Mesenchymal stem cell (in vitro differentiated cells and primary cell): ENCODE data around the gene MYO9A.
"Not testable (repeated sequence)": the region's sequence is repeated elsewhere in the genome, so short reads cannot be mapped to it uniquely, and the experiment has no call there.

Experiments used
- DNase-seq: peaks from one replicate; pipeline ENCODE4 v3.0.0-alpha.2; 2013
- H2AFZ ChIP-seq: one replicate; pipeline ENCODE4 v1.6.1; 2013; ENCODE audit warnings: low read depth, mild to moderate bottlenecking, control low read depth, inconsistent platforms, low read length, moderate library complexity
- H2AK5ac ChIP-seq: 2 replicates; pipeline ENCODE4 v1.6.1; 2013; ENCODE audit warnings: low read length, moderate library complexity, mild to moderate bottlenecking, inconsistent platforms; ENCODE audit not compliant: severe bottlenecking
- H2BK120ac ChIP-seq: one replicate; pipeline ENCODE4 v1.6.1; 2013; ENCODE audit warnings: low read depth, mild to moderate bottlenecking, inconsistent platforms, low read length, moderate library complexity
- H2BK12ac ChIP-seq, 2 experiments: one replicate each; pipeline ENCODE4 v1.6.1; 2013; ENCODE audit warnings: inconsistent platforms in 2 of 2, low read length in 2 of 2, mild to moderate bottlenecking in 2 of 2, moderate library complexity in 2 of 2, control low read depth in 1 of 2
- H2BK15ac ChIP-seq: one replicate; pipeline ENCODE4 v1.6.1; 2013; ENCODE audit warnings: mild to moderate bottlenecking, low read depth, inconsistent platforms; ENCODE audit not compliant: poor library complexity, severe bottlenecking
- H2BK5ac ChIP-seq: 2 replicates; pipeline ENCODE4 v1.6.1; 2013; ENCODE audit warnings: low read depth, mild to moderate bottlenecking, low read length, control low read depth, inconsistent platforms; ENCODE audit not compliant: poor library complexity, severe bottlenecking
- H3K14ac ChIP-seq, 2 experiments: one replicate each; pipeline ENCODE4 v1.6.1; 2013; ENCODE audit warnings: inconsistent platforms in 2 of 2, low read length in 2 of 2, control low read depth in 1 of 2, mild to moderate bottlenecking in 1 of 2, moderate library complexity in 1 of 2
- H3K18ac ChIP-seq, 2 experiments: one replicate each; pipeline ENCODE4 v1.6.1; 2013; ENCODE audit warnings: inconsistent platforms in 2 of 2, low read length in 2 of 2, control low read depth in 1 of 2, low read depth in 1 of 2, mild to moderate bottlenecking in 1 of 2
- H3K23ac ChIP-seq, 2 experiments: one replicate each; pipeline ENCODE4 v1.6.1; 2013; ENCODE audit warnings: inconsistent platforms in 2 of 2, low read length in 2 of 2, mild to moderate bottlenecking in 2 of 2, moderate library complexity in 2 of 2, control low read depth in 1 of 2
- H3K27ac ChIP-seq: 2 replicates; pipeline ENCODE4 v1.5.1; 2013; ENCODE audit warnings: mild to moderate bottlenecking, moderate library complexity, low read length, control low read depth, inconsistent platforms; ENCODE audit not compliant: poor library complexity, severe bottlenecking
- H3K27me3 ChIP-seq, 2 experiments: 2 replicates each; pipeline versions ENCODE4 v1.6.1 to v1.7.0; 2013; ENCODE audit warnings: low read length in 2 of 2, mild to moderate bottlenecking in 2 of 2, moderate library complexity in 2 of 2, control low read depth in 1 of 2, inconsistent platforms in 1 of 2; ENCODE audit not compliant: control insufficient read depth in 1 of 2, insufficient read depth in 1 of 2
- H3K36me3 ChIP-seq, 2 experiments: 2 replicates each; pipeline versions ENCODE4 v1.6.1 to v1.7.0; 2013; ENCODE audit warnings: low read length in 2 of 2, control low read depth in 1 of 2, inconsistent platforms in 1 of 2, low read depth in 1 of 2, mild to moderate bottlenecking in 1 of 2; ENCODE audit not compliant: insufficient read depth in 2 of 2, control insufficient read depth in 1 of 2
- H3K4ac ChIP-seq, 2 experiments: one replicate each; pipeline ENCODE4 v1.6.1; 2013; ENCODE audit warnings: inconsistent platforms in 2 of 2, low read length in 2 of 2, mild to moderate bottlenecking in 2 of 2, moderate library complexity in 2 of 2, control low read depth in 1 of 2, low read depth in 1 of 2
- H3K4me1 ChIP-seq: 2 replicates; pipeline ENCODE4 v1.6.1; 2013; ENCODE audit warnings: low read depth, low read length, control low read depth; ENCODE audit not compliant: control insufficient read depth, insufficient read depth
- H3K4me2 ChIP-seq: 2 replicates; pipeline ENCODE4 v1.6.1; 2013; ENCODE audit warnings: low read length, mild to moderate bottlenecking, inconsistent platforms; ENCODE audit not compliant: poor library complexity, severe bottlenecking
- H3K4me3 ChIP-seq, 2 experiments: 2 replicates each; pipeline versions ENCODE4 v1.5.1 to v1.7.0; 2013; ENCODE audit warnings: low read length in 2 of 2, mild to moderate bottlenecking in 2 of 2, control low read depth in 1 of 2, low read depth in 1 of 2; ENCODE audit not compliant: insufficient read depth in 1 of 2
- H3K79me1 ChIP-seq: replicated peaks from 2 replicates; pipeline ENCODE4 v1.6.1; 2013; ENCODE audit warnings: mild to moderate bottlenecking, control low read depth, low read length, inconsistent platforms; ENCODE audit not compliant: poor library complexity, severe bottlenecking
- H3K9ac ChIP-seq: 2 replicates; pipeline ENCODE4 v1.7.0; 2013; ENCODE audit warnings: mild to moderate bottlenecking, low read length, moderate library complexity
- H3K9me3 ChIP-seq: 2 replicates; pipeline ENCODE4 v1.7.0; 2013; ENCODE audit warnings: mild to moderate bottlenecking, low read length; ENCODE audit not compliant: control insufficient read depth
- H4K8ac ChIP-seq: one replicate; pipeline ENCODE4 v1.6.1; 2013; ENCODE audit warnings: inconsistent platforms, mild to moderate bottlenecking, low read length, moderate library complexity
- H4K91ac ChIP-seq: one replicate; pipeline ENCODE4 v1.6.1; 2013; ENCODE audit warnings: mild to moderate bottlenecking, low read length, inconsistent platforms
- WGBS: methylation state at CpG from one replicate; pipeline ENCODE4 v1.1.7; 2013; ENCODE audit warnings: mixed read lengths; 5-methylcytosine and 5-hydroxymethylcytosine counted together

MYO9A gene

DNA sequence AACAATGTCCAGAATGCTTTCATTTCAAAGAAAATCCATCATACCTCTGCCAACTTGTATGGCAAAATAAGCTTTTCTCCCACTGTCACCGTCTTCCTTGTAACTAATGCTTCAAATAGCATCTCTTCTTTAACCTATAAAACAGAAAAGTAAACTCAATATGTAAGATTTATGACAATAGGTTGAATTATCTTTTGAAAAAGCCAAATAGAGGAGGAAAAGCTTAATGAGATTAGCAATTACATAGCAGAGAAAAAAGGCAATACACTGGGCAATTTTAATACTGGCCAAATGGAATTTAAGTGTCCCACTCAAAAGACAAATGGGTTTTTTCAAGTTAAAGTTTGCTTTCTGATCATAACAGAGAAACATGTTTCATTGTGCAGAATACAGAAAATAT is 118.1 kb downstream of the MYO9A start:
- no peaks in the 10 kb centered on the region for H3K4me1 ChIP-seq
- H3K4ac ChIP-seq = no peak overlapping the region
- no peak overlapping the region for H4K91ac ChIP-seq
- H3K18ac ChIP-seq = no peak overlapping the region
- no peak for DNase-seq
- no peak overlapping the region for H3K4me3 ChIP-seq
- H3K36me3 ChIP-seq = peaks cover 0 to 35% of the 10 kb centered on the region in 2 experiments
- no peak overlapping the region for H3K27ac ChIP-seq
- H2AK5ac ChIP-seq = no peak overlapping the region
- H2BK5ac ChIP-seq = no peak overlapping the region
- no peak overlapping the region for H3K14ac ChIP-seq
- no peaks in the 10 kb centered on the region for H3K27me3 ChIP-seq
- H2BK15ac ChIP-seq = no peak overlapping the region
- WGBS = no CpG with 5 or more reads among the region's 1 CpG
- H4K8ac ChIP-seq = no peak overlapping the region
- peaks cover 5% of the 10 kb centered on the region for H3K79me1 ChIP-seq
- H3K23ac ChIP-seq = no peak overlapping the region
- no peaks in the 10 kb centered on the region for H3K9me3 ChIP-seq
- H3K9ac ChIP-seq = no peak overlapping the region
- no peak overlapping the region for H3K4me2 ChIP-seq
- H2BK120ac ChIP-seq = no peak overlapping the region
- H2BK12ac ChIP-seq = no peak overlapping the region
- no peak overlapping the region for H2AFZ ChIP-seq

DNA sequence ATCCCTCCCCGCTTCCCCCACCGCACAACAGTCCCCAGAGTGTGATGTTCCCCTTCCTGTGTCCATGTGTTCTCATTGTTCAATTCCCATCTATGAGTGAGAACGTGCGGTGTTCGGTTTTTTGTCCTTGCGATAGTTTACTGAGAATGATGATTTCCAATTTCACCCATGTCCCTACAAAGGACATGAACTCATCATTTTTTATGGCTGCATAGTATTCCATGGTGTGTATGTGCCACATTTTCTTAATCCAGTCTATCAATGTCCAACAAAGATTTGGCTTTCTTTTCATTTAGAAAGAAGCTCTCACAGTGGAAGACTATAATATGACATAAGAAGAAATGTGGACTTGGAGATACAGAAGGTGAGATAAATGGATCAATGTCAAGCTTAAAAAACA is 119.2 kb downstream of the MYO9A start:
- H3K36me3 ChIP-seq = peaks cover 0 to 38% of the 10 kb centered on the region in 2 experiments
- H3K4me1 ChIP-seq, H3K14ac ChIP-seq, H3K27ac ChIP-seq, H4K8ac ChIP-seq, H2BK5ac ChIP-seq, H3K4me2 ChIP-seq, H2BK120ac ChIP-seq, H3K18ac ChIP-seq, H2AFZ ChIP-seq, H3K4me3 ChIP-seq, H2AK5ac ChIP-seq, H3K9ac ChIP-seq, H3K79me1 ChIP-seq, H4K91ac ChIP-seq, H2BK15ac ChIP-seq, H3K4ac ChIP-seq, DNase-seq, H3K23ac ChIP-seq, H3K9me3 ChIP-seq, H3K27me3 ChIP-seq, H2BK12ac ChIP-seq: not testable (repeated sequence)
- 100% methylated on average over 1 of the region's 6 CpGs for WGBS

DNA sequence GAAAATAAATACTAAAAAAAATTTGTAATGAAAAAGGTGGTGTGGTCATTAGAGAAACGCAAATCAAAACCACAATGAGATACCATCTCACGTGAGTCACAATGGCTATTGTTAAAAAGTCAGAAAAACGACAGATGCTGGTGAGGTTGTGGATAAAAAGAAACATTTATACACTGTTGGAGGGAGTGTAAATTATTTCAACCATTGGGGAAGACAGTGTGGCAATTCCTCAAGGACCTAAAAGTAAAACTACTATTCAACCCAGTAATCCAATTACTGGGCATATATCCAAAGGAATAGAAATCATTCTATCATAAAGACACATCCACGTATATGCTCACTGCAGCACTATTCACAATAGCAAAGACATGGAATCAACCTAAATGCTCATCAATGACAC is 120.3 kb downstream of the MYO9A start:
- no peak overlapping the region for H3K27ac ChIP-seq
- no peak overlapping the region for H3K18ac ChIP-seq
- H2BK120ac ChIP-seq = no peak overlapping the region
- no peak overlapping the region for H3K4me3 ChIP-seq
- H2BK12ac ChIP-seq = no peak overlapping the region
- no peak overlapping the region for H4K91ac ChIP-seq
- no peak for DNase-seq
- H3K4me1 ChIP-seq = no peaks in the 10 kb centered on the region
- H3K9ac ChIP-seq = no peak overlapping the region
- peaks cover 7% of the 10 kb centered on the region for H3K79me1 ChIP-seq
- H2BK15ac ChIP-seq = no peak overlapping the region
- H3K36me3 ChIP-seq = peaks cover 0 to 42% of the 10 kb centered on the region in 2 experiments
- WGBS = 95% methylated on average over 3 of the region's 4 CpGs
- H2BK5ac ChIP-seq = no peak overlapping the region
- no peak overlapping the region for H3K4ac ChIP-seq
- no peak overlapping the region for H3K14ac ChIP-seq
- H3K4me2 ChIP-seq = no peak overlapping the region
- H3K23ac ChIP-seq = no peak overlapping the region
- H3K27me3 ChIP-seq = no peaks in the 10 kb centered on the region
- H2AK5ac ChIP-seq = no peak overlapping the region
- no peak overlapping the region for H4K8ac ChIP-seq
- no peak overlapping the region for H2AFZ ChIP-seq
- H3K9me3 ChIP-seq = no peaks in the 10 kb centered on the region

DNA sequence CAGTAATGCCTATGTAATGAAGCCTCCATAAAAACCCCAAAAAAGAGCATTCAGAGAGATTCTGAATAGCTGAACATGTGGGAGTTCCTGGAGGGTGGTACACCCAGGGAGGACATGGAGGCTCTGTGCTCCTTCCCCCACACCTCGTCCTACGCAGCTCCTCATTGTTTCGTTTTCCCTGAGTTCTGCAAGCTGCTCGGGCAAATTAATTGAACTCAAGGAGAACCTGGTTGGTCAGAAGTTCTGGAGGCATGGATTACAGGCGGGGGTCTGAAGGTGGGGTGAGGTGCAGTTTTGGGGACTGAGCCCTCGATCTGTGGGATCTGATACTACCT is 142.2 kb downstream of the MYO9A start:
- WGBS = 86% methylated on average over 6 of the region's 6 CpGs
- peaks cover 11 to 50% of the 10 kb centered on the region in 2 experiments for H3K36me3 ChIP-seq
- no peak overlapping the region for H3K23ac ChIP-seq
- H3K4me2 ChIP-seq = no peak overlapping the region
- H3K9ac ChIP-seq = no peak overlapping the region
- H3K4me1 ChIP-seq = no peaks in the 10 kb centered on the region
- no peak overlapping the region for H2BK5ac ChIP-seq
- peaks cover 6% of the 10 kb centered on the region for H3K79me1 ChIP-seq
- H3K27ac ChIP-seq = no peak overlapping the region
- H4K91ac ChIP-seq = no peak overlapping the region
- H2BK15ac ChIP-seq = no peak overlapping the region
- H3K4me3 ChIP-seq = no peak overlapping the region
- H3K18ac ChIP-seq = no peak overlapping the region
- DNase-seq = no peak
- H2AK5ac ChIP-seq = no peak overlapping the region
- no peaks in the 10 kb centered on the region for H3K9me3 ChIP-seq
- H2BK120ac ChIP-seq = no peak overlapping the region
- no peaks in the 10 kb centered on the region for H3K27me3 ChIP-seq
- no peak overlapping the region for H2BK12ac ChIP-seq
- H2AFZ ChIP-seq = no peak overlapping the region
- no peak overlapping the region for H3K4ac ChIP-seq
- no peak overlapping the region for H4K8ac ChIP-seq
- no peak overlapping the region for H3K14ac ChIP-seq
